SK-N-SH (cell line): ENCODE data around the gene MARCHF3.

Experiments
- EP300 ChIP-seq, 2 experiments: IDR thresholded peaks; 2 replicates each; pipeline versions ENCODE4 v1.4.0 to v1.6.1; 2012; ENCODE audit warnings: borderline replicate concordance in 1 of 2, low read depth in 1 of 2, low read length in 1 of 2
- EZH2phosphoT487 ChIP-seq: fragments of 200-600 bp; sonication (generic); IDR thresholded peaks from 2 replicates; pipeline ENCODE4 v1.6.1; 2017; ENCODE audit warnings: low read depth, mixed run types, mild to moderate bottlenecking, antibody characterized with exemption, moderate library complexity, borderline replicate concordance
- GATA2 ChIP-seq: sonication (generic); formaldehyde crosslinking; IDR thresholded peaks from 2 replicates; pipeline ENCODE4 v1.5.0; 2020; ENCODE audit warnings: mild to moderate bottlenecking, missing genetic modification reagents
- MEF2A ChIP-seq: IDR thresholded peaks from 2 replicates; pipeline ENCODE4 v1.4.0; 2012; ENCODE audit warnings: low read depth, borderline replicate concordance
- NFIC ChIP-seq: IDR thresholded peaks from 2 replicates; pipeline ENCODE4 v1.4.0; 2012; ENCODE audit warnings: borderline replicate concordance
- POLR2AphosphoS5 ChIP-seq: IDR thresholded peaks from 2 replicates; pipeline ENCODE4 v1.6.1; 2012; ENCODE audit warnings: low read depth, low read length
- RAD21 ChIP-seq: IDR thresholded peaks from 2 replicates; pipeline ENCODE4 v1.6.1; 2012; ENCODE audit warnings: mild to moderate bottlenecking, low read length
- TAF1 ChIP-seq: IDR thresholded peaks from 2 replicates; pipeline ENCODE4 v1.6.1; 2012; ENCODE audit warnings: low read depth, mild to moderate bottlenecking, low read length, moderate library complexity, borderline replicate concordance
- TCF12 ChIP-seq: IDR thresholded peaks from 2 replicates; pipeline ENCODE4 v1.4.0; 2012
- TEAD4 ChIP-seq: IDR thresholded peaks from 2 replicates; pipeline ENCODE4 v1.4.0; 2012; ENCODE audit warnings: mild to moderate bottlenecking, borderline replicate concordance; ENCODE audit not compliant: insufficient read depth
- YY1 ChIP-seq: IDR thresholded peaks from 2 replicates; pipeline ENCODE4 v1.4.0; 2012; ENCODE audit warnings: low read depth, mild to moderate bottlenecking
- TF ChIP-seq, protein P1 (sequence below): fragments of 200-600 bp; sonication (generic); IDR thresholded peaks from 2 replicates; pipeline ENCODE4 v1.6.1; 2017; ENCODE audit warnings: antibody characterized with exemption, mild to moderate bottlenecking, moderate library complexity
- TF ChIP-seq, protein P2 (sequence below): IDR thresholded peaks from 2 replicates; pipeline ENCODE4 v1.6.1; 2012; ENCODE audit warnings: mild to moderate bottlenecking, low read depth, low read length, moderate library complexity
- TF ChIP-seq, protein P3 (sequence below): fragments of 150-350 bp; IDR thresholded peaks from 2 replicates; pipeline ENCODE4 v1.6.1; 2017; ENCODE audit warnings: antibody characterized with exemption, low read length, low read depth, borderline replicate concordance

DNA sequence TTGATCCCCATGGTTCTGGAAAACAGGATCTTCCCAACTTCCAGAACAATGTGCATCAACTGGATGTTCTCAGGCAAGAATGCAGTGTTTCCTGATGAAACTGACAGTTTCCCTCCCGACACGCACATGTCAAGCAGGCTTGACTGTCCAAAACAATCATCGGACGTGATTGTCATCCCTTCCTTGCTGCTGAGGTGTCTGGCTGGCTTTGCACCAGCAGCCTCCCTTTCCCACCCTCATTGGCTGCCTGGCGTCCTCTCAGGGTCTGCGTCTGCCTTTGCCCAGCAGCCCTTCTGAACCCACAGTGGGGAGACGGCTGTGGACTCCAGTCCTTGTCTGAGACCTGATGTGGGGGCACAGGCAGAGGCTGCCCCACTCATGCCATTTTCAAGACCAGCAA lies 110.8 kb downstream of the MARCHF3 start:
- TF ChIP-seq EZH2phosphoT487 (no peak), YY1 (no peak), MEF2A (no peak), EP300 (IDR thresholded peaks at IDR 0.05; ENCODE audit: borderline replicate concordance in 1 of 2, low read depth in 1 of 2, low read length in 1 of 2) (no peak), RAD21 (no peak), TAF1 (no peak), TEAD4 (no peak), TCF12 (no peak), GATA2 (CRISPR knock-in tag) (no peak), NFIC (no peak), POLR2AphosphoS5 (no peak)
- TF ChIP-seq, protein P1, sequence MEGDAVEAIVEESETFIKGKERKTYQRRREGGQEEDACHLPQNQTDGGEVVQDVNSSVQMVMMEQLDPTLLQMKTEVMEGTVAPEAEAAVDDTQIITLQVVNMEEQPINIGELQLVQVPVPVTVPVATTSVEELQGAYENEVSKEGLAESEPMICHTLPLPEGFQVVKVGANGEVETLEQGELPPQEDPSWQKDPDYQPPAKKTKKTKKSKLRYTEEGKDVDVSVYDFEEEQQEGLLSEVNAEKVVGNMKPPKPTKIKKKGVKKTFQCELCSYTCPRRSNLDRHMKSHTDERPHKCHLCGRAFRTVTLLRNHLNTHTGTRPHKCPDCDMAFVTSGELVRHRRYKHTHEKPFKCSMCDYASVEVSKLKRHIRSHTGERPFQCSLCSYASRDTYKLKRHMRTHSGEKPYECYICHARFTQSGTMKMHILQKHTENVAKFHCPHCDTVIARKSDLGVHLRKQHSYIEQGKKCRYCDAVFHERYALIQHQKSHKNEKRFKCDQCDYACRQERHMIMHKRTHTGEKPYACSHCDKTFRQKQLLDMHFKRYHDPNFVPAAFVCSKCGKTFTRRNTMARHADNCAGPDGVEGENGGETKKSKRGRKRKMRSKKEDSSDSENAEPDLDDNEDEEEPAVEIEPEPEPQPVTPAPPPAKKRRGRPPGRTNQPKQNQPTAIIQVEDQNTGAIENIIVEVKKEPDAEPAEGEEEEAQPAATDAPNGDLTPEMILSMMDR: no peak
- TF ChIP-seq, protein P2, sequence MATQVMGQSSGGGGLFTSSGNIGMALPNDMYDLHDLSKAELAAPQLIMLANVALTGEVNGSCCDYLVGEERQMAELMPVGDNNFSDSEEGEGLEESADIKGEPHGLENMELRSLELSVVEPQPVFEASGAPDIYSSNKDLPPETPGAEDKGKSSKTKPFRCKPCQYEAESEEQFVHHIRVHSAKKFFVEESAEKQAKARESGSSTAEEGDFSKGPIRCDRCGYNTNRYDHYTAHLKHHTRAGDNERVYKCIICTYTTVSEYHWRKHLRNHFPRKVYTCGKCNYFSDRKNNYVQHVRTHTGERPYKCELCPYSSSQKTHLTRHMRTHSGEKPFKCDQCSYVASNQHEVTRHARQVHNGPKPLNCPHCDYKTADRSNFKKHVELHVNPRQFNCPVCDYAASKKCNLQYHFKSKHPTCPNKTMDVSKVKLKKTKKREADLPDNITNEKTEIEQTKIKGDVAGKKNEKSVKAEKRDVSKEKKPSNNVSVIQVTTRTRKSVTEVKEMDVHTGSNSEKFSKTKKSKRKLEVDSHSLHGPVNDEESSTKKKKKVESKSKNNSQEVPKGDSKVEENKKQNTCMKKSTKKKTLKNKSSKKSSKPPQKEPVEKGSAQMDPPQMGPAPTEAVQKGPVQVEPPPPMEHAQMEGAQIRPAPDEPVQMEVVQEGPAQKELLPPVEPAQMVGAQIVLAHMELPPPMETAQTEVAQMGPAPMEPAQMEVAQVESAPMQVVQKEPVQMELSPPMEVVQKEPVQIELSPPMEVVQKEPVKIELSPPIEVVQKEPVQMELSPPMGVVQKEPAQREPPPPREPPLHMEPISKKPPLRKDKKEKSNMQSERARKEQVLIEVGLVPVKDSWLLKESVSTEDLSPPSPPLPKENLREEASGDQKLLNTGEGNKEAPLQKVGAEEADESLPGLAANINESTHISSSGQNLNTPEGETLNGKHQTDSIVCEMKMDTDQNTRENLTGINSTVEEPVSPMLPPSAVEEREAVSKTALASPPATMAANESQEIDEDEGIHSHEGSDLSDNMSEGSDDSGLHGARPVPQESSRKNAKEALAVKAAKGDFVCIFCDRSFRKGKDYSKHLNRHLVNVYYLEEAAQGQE: no peak
- TF ChIP-seq, protein P3, sequence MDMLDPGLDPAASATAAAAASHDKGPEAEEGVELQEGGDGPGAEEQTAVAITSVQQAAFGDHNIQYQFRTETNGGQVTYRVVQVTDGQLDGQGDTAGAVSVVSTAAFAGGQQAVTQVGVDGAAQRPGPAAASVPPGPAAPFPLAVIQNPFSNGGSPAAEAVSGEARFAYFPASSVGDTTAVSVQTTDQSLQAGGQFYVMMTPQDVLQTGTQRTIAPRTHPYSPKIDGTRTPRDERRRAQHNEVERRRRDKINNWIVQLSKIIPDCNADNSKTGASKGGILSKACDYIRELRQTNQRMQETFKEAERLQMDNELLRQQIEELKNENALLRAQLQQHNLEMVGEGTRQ: no peak
